ENCODE results near the gene LRRC42.

Gene LRRC42

GRCh38 chr1:53947172-53947907, 1.2 kb downstream of the LRRC42 start:
- Mint-ChIP-seq H3K27me3 (no peaks in the 10 kb centered on the region), H3K4me1 (ENCODE audit: low read depth) (peaks cover 39% of the 10 kb centered on the region), H3K9me3 (no peaks in the 10 kb centered on the region), H3K27ac (peak overlapping the region; percentile 88), H3K36me3 (ENCODE audit: low read depth) (peaks cover 36% of the 10 kb centered on the region), H3K4me3 (peak overlapping the region; percentile 83)
- intact Hi-C loops (cut with micrococcal nuclease), result loop anchor here (10.0 kb wide), 1 partner anchor 817 kb away; the partner anchor contains the start of gene PARS2

GRCh38 chr1:53948291-53948690, 2.1 kb downstream of the LRRC42 start:
- peaks cover 30% of the 10 kb centered on the region for H3K4me1 Mint-ChIP-seq (ENCODE audit: low read depth)
- H3K27me3 Mint-ChIP-seq, result no peaks in the 10 kb centered on the region
- peaks cover 46% of the 10 kb centered on the region for H3K36me3 Mint-ChIP-seq (ENCODE audit: low read depth)
- intact Hi-C loops (cut with micrococcal nuclease), result loop anchor here (2.0 to 10.0 kb wide), 2 partner anchors 87 to 817 kb away; partner anchors contain the start of gene PARS2
- H3K4me3 Mint-ChIP-seq, result no peak overlapping the region
- H3K27ac Mint-ChIP-seq, result no peak overlapping the region
- H3K9me3 Mint-ChIP-seq, result no peaks in the 10 kb centered on the region

GRCh38 chr1:53949023-53949990, 3.2 kb downstream of the LRRC42 start:
- H3K9me3 Mint-ChIP-seq, result no peaks in the 10 kb centered on the region
- intact Hi-C loops (cut with micrococcal nuclease), result loop anchor here (1.0 to 10.0 kb wide), 3 partner anchors 71 to 815 kb away; partner anchors contain the start of gene PARS2
- peaks cover 20% of the 10 kb centered on the region for H3K4me1 Mint-ChIP-seq (ENCODE audit: low read depth)
- H3K27ac Mint-ChIP-seq, result no peak overlapping the region
- no peak overlapping the region for H3K4me3 Mint-ChIP-seq
- peaks cover 54% of the 10 kb centered on the region for H3K36me3 Mint-ChIP-seq (ENCODE audit: low read depth)
- H3K27me3 Mint-ChIP-seq, result no peaks in the 10 kb centered on the region

GRCh38 chr1:53951697-53952096, 5.5 kb downstream of the LRRC42 start:
- H3K36me3 Mint-ChIP-seq (ENCODE audit: low read depth), result peaks cover 32% of the 10 kb centered on the region

GRCh38 chr1:53954128-53954527, 8.0 kb downstream of the LRRC42 start:
- Mint-ChIP-seq H3K36me3 (ENCODE audit: low read depth) (peaks cover 43% of the 10 kb centered on the region), H3K9me3 (no peaks in the 10 kb centered on the region), H3K27ac (no peak overlapping the region), H3K4me3 (no peak overlapping the region), H3K4me1 (ENCODE audit: low read depth) (peaks cover 8% of the 10 kb centered on the region), H3K27me3 (no peaks in the 10 kb centered on the region)
- intact Hi-C loops (cut with micrococcal nuclease), result no loop called here

More at GRCh38 chr1:53951697-53952096, 5.5 kb downstream of the LRRC42 start:
- Mint-ChIP-seq H3K27ac (no peak overlapping the region), H3K4me1 (ENCODE audit: low read depth) (peaks cover 9% of the 10 kb centered on the region), H3K4me3 (no peak overlapping the region), H3K9me3 (no peaks in the 10 kb centered on the region), H3K27me3 (no peaks in the 10 kb centered on the region)
- intact Hi-C loops (cut with micrococcal nuclease), result no loop called here

- H3K4me1 Mint-ChIP-seq (ENCODE audit: low read depth), result peaks cover 8% of the 10 kb centered on the region
- peak overlapping the region; percentile 48 for H3K27ac Mint-ChIP-seq
- peaks cover 53% of the 10 kb centered on the region for H3K36me3 Mint-ChIP-seq (ENCODE audit: low read depth)
- H3K27me3 Mint-ChIP-seq, result no peaks in the 10 kb centered on the region
- no peaks in the 10 kb centered on the region for H3K9me3 Mint-ChIP-seq
- H3K4me3 Mint-ChIP-seq, result no peak overlapping the region
- intact Hi-C loops (cut with micrococcal nuclease), result no loop called here
These were observed 10.4 kb downstream of the LRRC42 start for GRCh38 chr1:53956308-53957168.

- no peaks in the 10 kb centered on the region for H3K9me3 Mint-ChIP-seq
- no peaks in the 10 kb centered on the region for H3K27me3 Mint-ChIP-seq
- H3K4me1 Mint-ChIP-seq (ENCODE audit: low read depth), result peaks cover 8% of the 10 kb centered on the region
- no peak overlapping the region for H3K4me3 Mint-ChIP-seq
- H3K27ac Mint-ChIP-seq, result peak overlapping the region; percentile 48
- peaks cover 46% of the 10 kb centered on the region for H3K36me3 Mint-ChIP-seq (ENCODE audit: low read depth)
- intact Hi-C loops (cut with micrococcal nuclease), result no loop called here
These were observed 11.2 kb downstream of the LRRC42 start for GRCh38 chr1:53957194-53957818.

GRCh38 chr1:53959664-53960250, 13.6 kb downstream of the LRRC42 start:
- no peaks in the 10 kb centered on the region for H3K9me3 Mint-ChIP-seq
- H3K27ac Mint-ChIP-seq, result no peak overlapping the region
- H3K4me1 Mint-ChIP-seq (ENCODE audit: low read depth), result peaks cover 8% of the 10 kb centered on the region
- peaks cover 51% of the 10 kb centered on the region for H3K36me3 Mint-ChIP-seq (ENCODE audit: low read depth)
- H3K4me3 Mint-ChIP-seq, result no peak overlapping the region
- H3K27me3 Mint-ChIP-seq, result no peaks in the 10 kb centered on the region
- intact Hi-C loops (cut with micrococcal nuclease), result no loop called here

GRCh38 chr1:53962395-53962794, 16.2 kb downstream of the LRRC42 start:
- Mint-ChIP-seq H3K9me3 (no peaks in the 10 kb centered on the region), H3K27ac (no peak overlapping the region), H3K4me3 (no peak overlapping the region), H3K27me3 (no peaks in the 10 kb centered on the region), H3K4me1 (ENCODE audit: low read depth) (peaks cover under 1% of the 10 kb centered on the region), H3K36me3 (ENCODE audit: low read depth) (peaks cover 64% of the 10 kb centered on the region)
- intact Hi-C loops (cut with micrococcal nuclease), result no loop called here

- no peaks in the 10 kb centered on the region for H3K27me3 Mint-ChIP-seq
- no peaks in the 10 kb centered on the region for H3K4me1 Mint-ChIP-seq (ENCODE audit: low read depth)
- no peak overlapping the region for H3K4me3 Mint-ChIP-seq
- H3K36me3 Mint-ChIP-seq (ENCODE audit: low read depth), result peaks cover 73% of the 10 kb centered on the region
- H3K9me3 Mint-ChIP-seq, result no peaks in the 10 kb centered on the region
- intact Hi-C loops (cut with micrococcal nuclease), result no loop called here
- H3K27ac Mint-ChIP-seq, result no peak overlapping the region
These were observed 17.3 kb downstream of the LRRC42 start for GRCh38 chr1:53963460-53963859.

GRCh38 chr1:53964109-53964508, 18.0 kb downstream of the LRRC42 start:
- H3K4me1 Mint-ChIP-seq (ENCODE audit: low read depth), result no peaks in the 10 kb centered on the region
- H3K27me3 Mint-ChIP-seq, result no peaks in the 10 kb centered on the region
- intact Hi-C loops (cut with micrococcal nuclease), result no loop called here
- no peaks in the 10 kb centered on the region for H3K9me3 Mint-ChIP-seq
- H3K4me3 Mint-ChIP-seq, result no peak overlapping the region
- no peak overlapping the region for H3K27ac Mint-ChIP-seq
- peaks cover 73% of the 10 kb centered on the region for H3K36me3 Mint-ChIP-seq (ENCODE audit: low read depth)

- H3K9me3 Mint-ChIP-seq, result no peaks in the 10 kb centered on the region
- peaks cover 72% of the 10 kb centered on the region for H3K36me3 Mint-ChIP-seq (ENCODE audit: low read depth)
- no peaks in the 10 kb centered on the region for H3K4me1 Mint-ChIP-seq (ENCODE audit: low read depth)
- intact Hi-C loops (cut with micrococcal nuclease), result no loop called here
- H3K27ac Mint-ChIP-seq, result no peak overlapping the region
- no peaks in the 10 kb centered on the region for H3K27me3 Mint-ChIP-seq
- H3K4me3 Mint-ChIP-seq, result no peak overlapping the region
These were observed 20.6 kb downstream of the LRRC42 start for GRCh38 chr1:53966794-53967193.

Measured in dendritic cell treated with granulocyte-macrophage colony-stimulating factor and Interleukin-4, amounts not matched to agents 40 ng/mL and 50 ng/mL, for 4 days (primary cell).